ENCODE measurements around the gene FOXRED2. TPM values are rescaled to one million over a fixed set of nuclear protein-coding genes. Genes with fewer than 3 reads are reported as not detected.

The FOXRED2 gene
- total and polyA plus RNA-seq, 2 of the 8 experiments (the other 6 are each of a cell fraction or from before 2014, with no cell fraction given) = 11.5 to 27.8 TPM

- H3K4ac ChIP-seq (replicated peaks; ENCODE audit: insufficient read length, low read depth, low read length) = no peak overlapping the region
- H2AK5ac ChIP-seq (ENCODE audit: low read depth, low read length) = 0 out of 2 replicates have a peak overlapping the region, but pooled peaks have one; percentile 70
- H4K91ac ChIP-seq (replicated peaks; ENCODE audit: insufficient read length, low read length) = peak overlapping the region; percentile 11
- 98% methylated on average over 55 of the region's 60 CpGs; no CpG with 5 or more reads in 1 of the 2 experiments for WGBS, 2 experiments (ENCODE audit: extremely low coverage in 1 of 2, insufficient coverage in 1 of 2, insufficient read length in 1 of 2, insufficient replicate concordance in 2 of 2, low coverage in 1 of 2, low lambda C conversion rate in 2 of 2, missing lambda C conversion rate in 1 of 2)
- FAIRE-seq = no peak
- TF ChIP-seq SIX5 (IDR thresholded peaks at IDR 0.05; ENCODE audit: low read depth, low read length) (no peak), SP4 (IDR thresholded peaks at IDR 0.05; ENCODE audit: low read length) (no peak), EP300 (IDR thresholded peaks at IDR 0.05; ENCODE audit: borderline replicate concordance in 1 of 2, low read depth in 2 of 2, low read length in 2 of 2) (no peak)
- ChIA-PET POLR2A (ENCODE audit: partially characterized antibody) (interaction anchor here (1.1 to 8.8 kb wide), 9 partner anchors 8 to 177 kb away, joined by 3 to 92 read pairs (median 7); partner anchors contain the start of genes EIF3D and TXN2), CTCF (ENCODE audit: partially characterized antibody) (interaction anchor here (1.1 to 2.5 kb wide), 3 partner anchors 205 to 220 kb away, joined by 4 to 11 read pairs (median 5); no protein-coding TSS in a partner anchor)
- peak overlapping the region; percentile 1 for H3K56ac ChIP-seq (replicated peaks; ENCODE audit: insufficient read length, low read depth, low read length)
- no peak overlapping the region for H2BK120ac ChIP-seq (replicated peaks; ENCODE audit: low read depth, low read length)
- peaks cover 0 to 5% (median 0%) of the 10 kb centered on the region in 4 experiments; a peak in 1 of 7 replicates for H3K4me1 ChIP-seq (replicated peaks in 1 of 4; ENCODE audit: control insufficient read depth in 3 of 4, insufficient read depth in 4 of 4, low read length in 3 of 4)
- H2AFZ ChIP-seq (ENCODE audit: low read length) = no peak overlapping the region
- DNase-seq (ENCODE audit: low read depth in 1 of 2, low spot score in 2 of 2) = no peak
- no peak overlapping the region for H2BK12ac ChIP-seq (ENCODE audit: low read depth, low read length)
- H3K4me2 ChIP-seq (ENCODE audit: insufficient read depth in 1 of 2, low read depth in 2 of 2, low read length in 2 of 2) = peak overlapping the region; percentile 54 to 61
- peaks cover 0 to 6% of the 10 kb centered on the region in 2 experiments for H4K20me1 ChIP-seq (replicated peaks in 1 of 2; ENCODE audit: control insufficient read depth in 1 of 2, insufficient read depth in 2 of 2, low read length in 2 of 2)
- H3K9me3 ChIP-seq (ENCODE audit: insufficient read depth in 2 of 2, low read depth in 1 of 2, low read length in 1 of 2) = peaks cover 0 to 8% of the 10 kb centered on the region in 2 experiments; a peak in 2 of 4 replicates
- no peaks in the 10 kb centered on the region; the same call in 1 of the 2 replicates for H3K23me2 ChIP-seq (ENCODE audit: low read depth, low read length)
- H2BK15ac ChIP-seq (ENCODE audit: low read length) = no peak overlapping the region
- H3K27ac ChIP-seq (ENCODE audit: low read depth, low read length) = no peak overlapping the region; the same call in 1 of the 2 replicates
- no peak overlapping the region; the same call in 1 of the 2 replicates for H3K18ac ChIP-seq (ENCODE audit: extremely low read depth, low read length)
- H3K4me3 ChIP-seq (ENCODE audit: extremely low read depth in 1 of 4, insufficient read depth in 2 of 4, low read depth in 3 of 4, low read length in 4 of 4) = peak overlapping the region in 3 of 4 experiments; percentile 33 to 58 (median 39); a peak in 5 of 8 replicates
- H3K27me3 ChIP-seq (replicated peaks in 1 of 4; ENCODE audit: control insufficient read depth in 3 of 4, extremely low read depth in 1 of 4, insufficient read depth in 3 of 4, low read length in 3 of 4) = peaks cover 0 to 11% (median 6%) of the 10 kb centered on the region in 4 experiments; a peak in 4 of 7 replicates
- no peaks in the 10 kb centered on the region for H3K79me1 ChIP-seq (ENCODE audit: low read depth, low read length)
- no peak overlapping the region for H3K9ac ChIP-seq (replicated peaks in 1 of 4; ENCODE audit: extremely low read depth in 1 of 4, low read depth in 3 of 4, low read length in 3 of 4)
- no peak overlapping the region for H2BK20ac ChIP-seq (ENCODE audit: low read length)
- H3K14ac ChIP-seq (ENCODE audit: insufficient read length) = no peak overlapping the region
- peaks cover 4 to 14% (median 11%) of the 10 kb centered on the region in 4 experiments for H3K36me3 ChIP-seq (ENCODE audit: control insufficient read depth in 2 of 4, insufficient read depth in 4 of 4, low read length in 3 of 4)
- no peak overlapping the region for H2BK5ac ChIP-seq (ENCODE audit: low read depth, low read length)
- H4K8ac ChIP-seq (ENCODE audit: extremely low read depth, insufficient read depth, low read length) = peak overlapping the region; percentile 42; the same call in 1 of the 2 replicates
- H3K23ac ChIP-seq (ENCODE audit: insufficient read length) = no peak overlapping the region
- H3K79me2 ChIP-seq (ENCODE audit: control insufficient read depth in 1 of 2, insufficient read depth in 2 of 2, low read length in 2 of 2) = peaks cover 0 to 2% of the 10 kb centered on the region in 2 experiments; a peak in 1 of 4 replicates
- peak overlapping the region; percentile 8 for H4K5ac ChIP-seq (ENCODE audit: insufficient read length, low read depth, low read length)
Observed at GRCh38 chr22:36505998-36506635, 723 bp downstream of the FOXRED2 start.
